Activated CD4-positive, alpha-beta T cell treated with anti-CD3 and anti-CD28 coated beads, Interleukin-10, Interleukin-2, amounts not matched to agents 100 ng/mL and 50 ng/mL, durations not matched to agents 16 hours and 8 hours (primary cell): ENCODE data around the gene PSME1.

Experiments
- DNase-seq: peaks from one replicate; pipeline ENCODE4 v3.0.0-alpha.2; 2020

The PSME1 gene

GRCh38 chr14:24130717-24131548 lies 5.1 kb upstream of the PSME1 start:
- no peak for DNase-seq

GRCh38 chr14:24131549-24131966 lies 4.4 kb upstream of the PSME1 start:
- no peak for DNase-seq

- DNase-seq, result no peak
These were observed 3.8 kb upstream of the PSME1 start for GRCh38 chr14:24132061-24132685.

GRCh38 chr14:24132976-24133375 lies 3.0 kb upstream of the PSME1 start:
- no peak for DNase-seq

GRCh38 chr14:24133735-24134134 lies 2.3 kb upstream of the PSME1 start:
- DNase-seq, result no peak

GRCh38 chr14:24135584-24135833 lies 485 bp upstream of the PSME1 start:
- no peak for DNase-seq

GRCh38 chr14:24136684-24137528 lies 912 bp downstream of the PSME1 start:
- peak; percentile 32 for DNase-seq

GRCh38 chr14:24137529-24138395 lies 1.8 kb downstream of the PSME1 start:
- DNase-seq, result no peak

- no peak for DNase-seq
These were observed 2.6 kb downstream of the PSME1 start for GRCh38 chr14:24138396-24139271.

GRCh38 chr14:24139272-24139934 lies 3.4 kb downstream of the PSME1 start:
- DNase-seq, result peak; percentile 44

- DNase-seq, result peak; percentile 100
These were observed 5.3 kb downstream of the PSME1 start, which contains the start of gene EMC9 for GRCh38 chr14:24141097-24141880. Gene EMC9, minus strand, starts transcription at chr14:24141591. Its CDS starts 287 bp downstream, at chr14:24141304.

GRCh38 chr14:24143511-24143910 lies 7.5 kb downstream of the PSME1 start:
- no peak for DNase-seq

- no peak for DNase-seq
These were observed 8.5 kb downstream of the PSME1 start for GRCh38 chr14:24144451-24144850.

- DNase-seq, result no peak
These were observed 9.2 kb downstream of the PSME1 start for GRCh38 chr14:24145219-24145618.

GRCh38 chr14:24145690-24146452 lies 9.9 kb downstream of the PSME1 start:
- peak; percentile 30 for DNase-seq

GRCh38 chr14:24146453-24146977 lies 10.5 kb downstream of the PSME1 start, which contains the start of gene PSME2:
Gene PSME2, minus strand, starts transcription at chr14:24146610. Its CDS starts 29 bp downstream, at chr14:24146581.
- DNase-seq, result peak; percentile 98

- peak; percentile 99 for DNase-seq
These were observed 11.2 kb downstream of the PSME1 start, which contains the start of gene RNF31 for GRCh38 chr14:24146978-24147760. Gene RNF31, plus strand, starts transcription at chr14:24147498. Its CDS starts 201 bp downstream, at chr14:24147699.
